ENCODE measurements around the gene BAK1.
"Not testable (repeated sequence)": the region's sequence is repeated elsewhere in the genome, so short reads cannot be mapped to it uniquely, and the experiment has no call there.

Gene BAK1

GRCh38 chr6:33552883-33553282 is 27.2 kb downstream of the BAK1 start:
- not testable (repeated sequence) for DNase-seq (ENCODE audit: low read depth in 2 of 2, low spot score in 1 of 2)

GRCh38 chr6:33552252-33552651 is 27.8 kb downstream of the BAK1 start:
- no peak for DNase-seq (ENCODE audit: low read depth in 2 of 2, low spot score in 1 of 2)

- no peak for DNase-seq (ENCODE audit: low read depth in 2 of 2, low spot score in 1 of 2)
Observed at GRCh38 chr6:33551538-33551937, 28.5 kb downstream of the BAK1 start.

GRCh38 chr6:33549896-33550295 is 30.2 kb downstream of the BAK1 start:
- DNase-seq (ENCODE audit: low read depth in 2 of 2, low spot score in 1 of 2), result no peak

- no peak for DNase-seq (ENCODE audit: low read depth in 2 of 2, low spot score in 1 of 2)
Observed at GRCh38 chr6:33549196-33549595, 30.9 kb downstream of the BAK1 start.

- no peak for DNase-seq (ENCODE audit: low read depth in 2 of 2, low spot score in 1 of 2)
Observed at GRCh38 chr6:33547499-33547898, 32.6 kb downstream of the BAK1 start.

- DNase-seq (ENCODE audit: low read depth in 2 of 2, low spot score in 1 of 2), result no peak
Observed at GRCh38 chr6:33546766-33547165, 33.3 kb downstream of the BAK1 start.

GRCh38 chr6:33545292-33545691 is 34.8 kb downstream of the BAK1 start:
- not testable (repeated sequence) for DNase-seq (ENCODE audit: low read depth in 2 of 2, low spot score in 1 of 2)

- no peak for DNase-seq (ENCODE audit: low read depth in 2 of 2, low spot score in 1 of 2)
Observed at GRCh38 chr6:33543116-33543515, 37.0 kb downstream of the BAK1 start.

- DNase-seq (ENCODE audit: low read depth in 2 of 2, low spot score in 1 of 2), result no peak
Observed at GRCh38 chr6:33540768-33541167, 39.3 kb downstream of the BAK1 start.

- DNase-seq (ENCODE audit: low read depth in 2 of 2, low spot score in 1 of 2), result no peak
Observed at GRCh38 chr6:33534702-33535101, 45.4 kb downstream of the BAK1 start.

- peak; percentile 24 to 27 for DNase-seq (ENCODE audit: low read depth in 2 of 2, low spot score in 1 of 2)
Observed at GRCh38 chr6:33533163-33533869, 46.8 kb downstream of the BAK1 start.

- DNase-seq (ENCODE audit: low read depth in 2 of 2, low spot score in 1 of 2), result not testable (repeated sequence)
Observed at GRCh38 chr6:33532431-33532830, 47.6 kb downstream of the BAK1 start.

GRCh38 chr6:33530617-33531016 is 49.5 kb downstream of the BAK1 start:
- DNase-seq (ENCODE audit: low read depth in 2 of 2, low spot score in 1 of 2), result not testable (repeated sequence)

All from stimulated activated CD8-positive, alpha-beta memory T cell treated with anti-CD3 and anti-CD28 coated beads, Interleukin-4, amount 100 ng/mL, for 4 hours (primary cell).